Measurements from ENCODE around the gene CCR8.

- TF ChIP-seq, protein P1, sequence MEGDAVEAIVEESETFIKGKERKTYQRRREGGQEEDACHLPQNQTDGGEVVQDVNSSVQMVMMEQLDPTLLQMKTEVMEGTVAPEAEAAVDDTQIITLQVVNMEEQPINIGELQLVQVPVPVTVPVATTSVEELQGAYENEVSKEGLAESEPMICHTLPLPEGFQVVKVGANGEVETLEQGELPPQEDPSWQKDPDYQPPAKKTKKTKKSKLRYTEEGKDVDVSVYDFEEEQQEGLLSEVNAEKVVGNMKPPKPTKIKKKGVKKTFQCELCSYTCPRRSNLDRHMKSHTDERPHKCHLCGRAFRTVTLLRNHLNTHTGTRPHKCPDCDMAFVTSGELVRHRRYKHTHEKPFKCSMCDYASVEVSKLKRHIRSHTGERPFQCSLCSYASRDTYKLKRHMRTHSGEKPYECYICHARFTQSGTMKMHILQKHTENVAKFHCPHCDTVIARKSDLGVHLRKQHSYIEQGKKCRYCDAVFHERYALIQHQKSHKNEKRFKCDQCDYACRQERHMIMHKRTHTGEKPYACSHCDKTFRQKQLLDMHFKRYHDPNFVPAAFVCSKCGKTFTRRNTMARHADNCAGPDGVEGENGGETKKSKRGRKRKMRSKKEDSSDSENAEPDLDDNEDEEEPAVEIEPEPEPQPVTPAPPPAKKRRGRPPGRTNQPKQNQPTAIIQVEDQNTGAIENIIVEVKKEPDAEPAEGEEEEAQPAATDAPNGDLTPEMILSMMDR (IDR thresholded peaks at IDR 0.05), result no peak
- TF ChIP-seq ZFX (IDR thresholded peaks at IDR 0.05; ENCODE audit: borderline replicate concordance), result no peak
These were observed 4.7 kb downstream of the CCR8 start for GRCh38 chr3:39334205-39334604.

Data from 22Rv1 (cell line).